Upper lobe of right lung (tissue), 1 donor: Measurements from ENCODE around the gene C2orf81. TPM values are rescaled to one million over a fixed set of nuclear protein-coding genes. Genes with fewer than 3 reads are reported as not detected.
A peak's percentile ranks its signal among the peaks of the same experiment; 100 is the strongest.

Experiments
- ATAC-seq: fragments of 200-7000 bp; cut with Tn5 transposase; one replicate; pipeline ENCODE4 v1.9.1; 2020; ENCODE audit warnings: mild to moderate bottlenecking, moderate library complexity
- DNase-seq: peaks from one replicate; pipeline ENCODE4 v3.0.0-alpha.2; 2020
- H3K27ac ChIP-seq: fragments of 200-600 bp; one replicate; pipeline ENCODE4 v1.8.0; 2022
- H3K27me3 ChIP-seq: fragments of 200-600 bp; one replicate; pipeline ENCODE4 v1.8.0; 2022; ENCODE audit warnings: mild to moderate bottlenecking
- H3K36me3 ChIP-seq: fragments of 200-600 bp; one replicate; pipeline ENCODE4 v1.8.0; 2022
- H3K4me1 ChIP-seq: fragments of 200-600 bp; one replicate; pipeline ENCODE4 v1.8.0; 2022
- H3K4me3 ChIP-seq: fragments of 200-600 bp; one replicate; pipeline ENCODE4 v1.8.0; 2022; ENCODE audit warnings: mild to moderate bottlenecking
- H3K9me3 ChIP-seq: fragments of 200-600 bp; one replicate; pipeline ENCODE4 v1.8.0; 2022
- intact Hi-C: fragments of 100-400 bp; cut with DNase I; formaldehyde crosslinking; loops from one replicate; pipeline ENCODE4 v1.11.0; 2022
- total RNA-seq: library from RNA; stranded (reverse); fragmentation: NEBNext Ultra II Directional; extraction: Animal tissue kit (Norgen Biotek cat#: 25700); gene quantifications from one replicate; pipeline ENCODE4 v1.2.1, GENCODE V29; 2021
- TF ChIP-seq, protein P1 (sequence below): fragments of 200-600 bp; IDR thresholded peaks from one replicate; pipeline ENCODE4 v1.8.0; 2022; ENCODE audit warnings: antibody characterized with exemption
- donor health status: DM: no; HTN: yes; CAD: no; lungs with severe emphysema.

C2orf81 gene
- total RNA-seq, 1 donor from 2014 or later: 2.1 TPM

DNA sequence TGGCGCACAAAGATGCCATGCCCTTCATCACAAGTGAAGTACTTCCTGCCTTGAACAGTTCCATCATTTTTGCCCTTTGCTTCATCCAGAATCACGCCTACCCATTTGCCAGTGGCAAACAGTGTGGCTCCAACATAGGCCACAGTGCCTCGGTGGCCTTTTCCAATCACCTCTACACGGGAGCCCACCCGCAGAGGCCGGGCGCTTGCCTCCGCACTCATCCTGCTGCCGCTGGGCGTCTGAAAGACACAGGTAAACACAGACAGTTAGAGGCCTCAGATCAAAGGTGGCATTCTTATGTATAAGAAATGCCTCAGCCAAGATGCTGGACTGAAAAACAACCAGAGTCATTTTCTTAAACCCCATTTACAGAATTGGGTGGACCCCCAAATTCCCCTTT is 43.4 kb downstream of the C2orf81 start:
- Histone ChIP-seq H3K9me3 (no peaks in the 10 kb centered on the region), H3K4me3 (no peak overlapping the region), H3K4me1 (peaks cover 33% of the 10 kb centered on the region), H3K36me3 (peaks cover 21% of the 10 kb centered on the region), H3K27me3 (no peaks in the 10 kb centered on the region), H3K27ac (no peak overlapping the region)
- DNase-seq: no peak
- intact Hi-C loops: no loop called here
- ATAC-seq: no peak
- TF ChIP-seq, protein P1, sequence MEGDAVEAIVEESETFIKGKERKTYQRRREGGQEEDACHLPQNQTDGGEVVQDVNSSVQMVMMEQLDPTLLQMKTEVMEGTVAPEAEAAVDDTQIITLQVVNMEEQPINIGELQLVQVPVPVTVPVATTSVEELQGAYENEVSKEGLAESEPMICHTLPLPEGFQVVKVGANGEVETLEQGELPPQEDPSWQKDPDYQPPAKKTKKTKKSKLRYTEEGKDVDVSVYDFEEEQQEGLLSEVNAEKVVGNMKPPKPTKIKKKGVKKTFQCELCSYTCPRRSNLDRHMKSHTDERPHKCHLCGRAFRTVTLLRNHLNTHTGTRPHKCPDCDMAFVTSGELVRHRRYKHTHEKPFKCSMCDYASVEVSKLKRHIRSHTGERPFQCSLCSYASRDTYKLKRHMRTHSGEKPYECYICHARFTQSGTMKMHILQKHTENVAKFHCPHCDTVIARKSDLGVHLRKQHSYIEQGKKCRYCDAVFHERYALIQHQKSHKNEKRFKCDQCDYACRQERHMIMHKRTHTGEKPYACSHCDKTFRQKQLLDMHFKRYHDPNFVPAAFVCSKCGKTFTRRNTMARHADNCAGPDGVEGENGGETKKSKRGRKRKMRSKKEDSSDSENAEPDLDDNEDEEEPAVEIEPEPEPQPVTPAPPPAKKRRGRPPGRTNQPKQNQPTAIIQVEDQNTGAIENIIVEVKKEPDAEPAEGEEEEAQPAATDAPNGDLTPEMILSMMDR: no peak

DNA sequence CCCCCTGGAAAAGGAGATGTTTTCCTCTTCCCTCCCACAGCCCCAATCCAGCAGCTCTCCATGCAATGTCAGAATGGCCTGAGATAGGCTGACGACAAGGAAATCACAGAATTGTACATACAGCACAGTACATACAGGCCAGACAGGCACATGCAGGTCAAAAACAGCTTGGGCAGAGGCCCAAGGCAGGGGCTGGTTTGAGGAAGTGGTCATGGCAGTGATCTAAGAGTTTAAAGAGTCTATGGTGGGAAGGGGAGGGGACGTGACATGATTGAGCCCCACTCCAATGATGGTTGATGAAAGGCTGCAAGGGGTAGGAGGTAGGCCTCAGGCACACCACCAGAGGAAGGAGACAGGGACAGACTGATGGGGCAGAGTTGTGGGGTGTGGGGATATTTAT is 45.6 kb downstream of the C2orf81 start:
- Histone ChIP-seq H3K4me1 (peaks cover 20% of the 10 kb centered on the region), H3K27ac (no peak overlapping the region), H3K9me3 (no peaks in the 10 kb centered on the region), H3K4me3 (no peak overlapping the region), H3K36me3 (peaks cover 32% of the 10 kb centered on the region), H3K27me3 (no peaks in the 10 kb centered on the region)
- ATAC-seq (no peak), DNase-seq (no peak)
- TF ChIP-seq, protein P1: no peak
- intact Hi-C loops: no loop called here

DNA sequence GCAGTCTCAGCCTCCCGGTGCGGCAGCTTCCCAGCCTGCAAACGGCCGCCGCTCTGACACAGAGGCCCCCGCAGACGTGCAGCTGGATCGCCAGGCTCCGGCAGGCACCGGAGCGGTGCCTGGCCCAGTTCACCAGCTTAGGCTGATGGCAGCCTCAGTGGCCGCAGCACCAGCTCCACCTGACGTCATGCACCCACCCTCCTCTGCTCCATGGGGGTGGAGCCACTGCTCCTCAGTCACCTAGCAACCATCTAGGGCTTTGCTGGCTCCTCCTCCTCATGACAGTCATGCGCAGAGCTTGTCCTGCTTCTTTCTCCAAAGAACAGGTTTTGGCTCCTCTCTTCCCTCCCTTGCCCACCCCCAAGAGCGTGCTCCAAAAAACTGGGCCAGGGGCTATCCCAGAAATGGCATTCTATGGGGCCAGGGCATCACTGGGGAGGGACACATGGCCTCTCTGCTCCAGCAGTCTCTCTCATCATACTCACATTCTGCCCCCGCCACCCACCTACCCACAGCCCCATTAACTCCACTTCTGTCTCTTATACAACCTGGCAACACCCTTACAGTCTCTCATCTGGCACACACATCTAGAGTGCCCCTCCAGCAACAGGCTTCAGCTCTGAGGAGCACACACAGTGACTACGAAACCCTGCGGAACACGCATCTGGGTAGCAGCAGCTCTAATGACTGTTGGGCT is 46.8 kb downstream of the C2orf81 start:
- Histone ChIP-seq H3K27me3 (no peaks in the 10 kb centered on the region), H3K4me3 (no peak overlapping the region), H3K4me1 (peaks cover 8% of the 10 kb centered on the region), H3K9me3 (no peaks in the 10 kb centered on the region), H3K36me3 (peaks cover 44% of the 10 kb centered on the region), H3K27ac (no peak overlapping the region)
- intact Hi-C loops: no loop called here
- TF ChIP-seq, protein P1: no peak
- ATAC-seq: peak; percentile 79
- DNase-seq: no peak

DNA sequence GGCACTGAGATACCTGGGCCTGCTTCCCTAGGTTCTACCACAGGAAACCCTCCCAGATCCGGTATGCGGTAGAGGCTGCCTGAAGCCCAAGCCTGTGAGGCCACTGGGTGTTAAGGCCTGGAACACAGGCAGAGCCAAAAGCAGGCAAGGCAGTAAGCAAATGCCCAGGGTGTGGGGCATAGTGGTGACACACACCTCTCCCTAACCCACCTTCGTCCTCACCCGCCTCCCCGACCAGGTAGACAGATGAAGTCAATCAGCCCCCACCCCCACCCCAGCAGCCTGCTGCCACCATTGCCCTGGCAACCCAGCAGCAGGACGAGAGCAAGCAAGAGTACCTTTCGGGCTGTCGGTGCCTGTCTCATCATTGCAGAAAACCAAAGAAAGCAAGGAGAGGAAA is 47.4 kb downstream of the C2orf81 start:
- no peaks in the 10 kb centered on the region for H3K9me3 ChIP-seq
- H3K36me3 ChIP-seq: peaks cover 50% of the 10 kb centered on the region
- no peaks in the 10 kb centered on the region for H3K27me3 ChIP-seq
- TF ChIP-seq, protein P1: no peak
- DNase-seq (no peak), ATAC-seq (no peak)
- H3K4me3 ChIP-seq: no peak overlapping the region
- peaks cover 1% of the 10 kb centered on the region for H3K4me1 ChIP-seq
- H3K27ac ChIP-seq: no peak overlapping the region
- intact Hi-C loops: no loop called here

DNA sequence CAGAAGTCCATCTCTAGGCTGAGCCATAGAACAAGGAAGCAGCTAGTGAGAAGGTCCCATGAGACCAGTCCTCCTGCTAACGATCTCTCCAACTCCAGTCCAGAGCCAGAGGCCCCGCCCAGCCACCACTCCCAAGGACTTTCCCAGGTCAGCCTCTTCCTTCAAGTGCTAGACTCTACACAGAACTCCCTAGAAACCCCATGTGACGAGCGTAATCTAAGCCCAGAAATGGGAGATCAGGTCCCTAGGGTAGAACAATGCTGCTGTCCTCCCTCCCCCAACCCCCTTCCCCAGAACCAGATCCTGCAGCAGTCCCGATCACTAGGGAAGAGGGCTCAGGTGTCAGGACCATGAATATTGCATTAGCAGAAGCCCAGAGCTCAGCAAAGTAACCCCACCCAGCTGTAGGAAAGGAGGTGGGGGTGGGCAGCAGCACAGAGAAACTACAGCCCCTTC is 48.2 kb downstream of the C2orf81 start:
- Histone ChIP-seq H3K27me3 (no peaks in the 10 kb centered on the region), H3K4me1 (no peaks in the 10 kb centered on the region), H3K9me3 (no peaks in the 10 kb centered on the region), H3K36me3 (peaks cover 58% of the 10 kb centered on the region), H3K27ac (no peak overlapping the region), H3K4me3 (no peak overlapping the region)
- DNase-seq (peak; percentile 84), ATAC-seq (peak; percentile 80)
- intact Hi-C loops: no loop called here
- TF ChIP-seq, protein P1: no peak
